GM23338 (cell line): Measurements from ENCODE around the gene NGEF. TPM values are rescaled to one million over a fixed set of nuclear protein-coding genes. Genes with fewer than 3 reads are reported as not detected.

Experiments used
- ATAC-seq: fragments of 200-7000 bp; cut with Tn5 transposase; 3 replicates; pipeline ENCODE4 v1.9.1; 2020
- DNase-seq: peaks from one replicate; pipeline ENCODE4 v3.0.0-alpha.2; 2015; ENCODE audit warnings: low spot score
- H2AFZ ChIP-seq: fragments of 200-600 bp; sonication (generic); 2 replicates; pipeline ENCODE4 v1.8.0; 2016; ENCODE audit warnings: antibody characterized with exemption, mild to moderate bottlenecking, moderate library complexity
- H3F3A ChIP-seq: fragments of 200-600 bp; sonication (generic); replicated peaks from 2 replicates; pipeline ENCODE4 v1.8.0; 2017; ENCODE audit warnings: antibody characterized with exemption, mixed run types, low read depth
- H3K27ac ChIP-seq: fragments of 200-600 bp; sonication (generic); 2 replicates; pipeline ENCODE4 v1.6.1; 2016; ENCODE audit warnings: low read depth
- H3K27me3 ChIP-seq: fragments of 200-600 bp; sonication (generic); 2 replicates; pipeline ENCODE4 v1.8.0; 2016; ENCODE audit warnings: mild to moderate bottlenecking, mixed run types, moderate library complexity; ENCODE audit not compliant: insufficient read depth
- H3K36me3 ChIP-seq: fragments of 200-600 bp; sonication (generic); 2 replicates; pipeline ENCODE4 v1.8.0; 2016; ENCODE audit warnings: mild to moderate bottlenecking; ENCODE audit not compliant: insufficient read depth
- H3K4me1 ChIP-seq: fragments of 200-600 bp; sonication (generic); 2 replicates; pipeline ENCODE4 v1.8.0; 2016; ENCODE audit warnings: mild to moderate bottlenecking, moderate library complexity; ENCODE audit not compliant: insufficient read depth
- H3K4me2 ChIP-seq: fragments of 200-600 bp; sonication (generic); 2 replicates; pipeline ENCODE4 v1.7.1; 2017; ENCODE audit warnings: mixed run types
- H3K4me3 ChIP-seq: fragments of 200-600 bp; sonication (generic); 2 replicates; pipeline ENCODE4 v1.6.1; 2016; ENCODE audit warnings: mixed run types
- H3K79me2 ChIP-seq: fragments of 200-600 bp; sonication (generic); replicated peaks from 2 replicates; pipeline ENCODE4 v1.8.0; 2017; ENCODE audit warnings: mild to moderate bottlenecking; ENCODE audit not compliant: insufficient read depth
- H3K9me2 ChIP-seq: fragments of 200-600 bp; sonication (generic); 2 replicates; pipeline ENCODE4 v1.8.0; 2017; ENCODE audit not compliant: insufficient read depth
- H4K20me1 ChIP-seq: fragments of 200-600 bp; sonication (generic); replicated peaks from 2 replicates; pipeline ENCODE4 v1.8.0; 2017; ENCODE audit warnings: mild to moderate bottlenecking; ENCODE audit not compliant: insufficient read depth
- H3K27ac Mint-ChIP-seq: 2 replicates; pipeline ENCODE4 v1.8.0; 2020; ENCODE audit warnings: inconsistent platforms, mild to moderate bottlenecking, moderate library complexity, mixed read lengths
- H3K27me3 Mint-ChIP-seq: 3 replicates; pipeline ENCODE4 v1.8.0; 2022; ENCODE audit warnings: low read depth, mild to moderate bottlenecking, moderate library complexity, mixed read lengths, inconsistent platforms; ENCODE audit not compliant: insufficient read depth, poor library complexity
- H3K36me3 Mint-ChIP-seq: 3 replicates; pipeline ENCODE4 v1.8.0; 2021; ENCODE audit warnings: low read depth, mild to moderate bottlenecking, inconsistent platforms, moderate library complexity, mixed read lengths
- H3K4me1 Mint-ChIP-seq: 3 replicates; pipeline ENCODE4 v1.8.0; 2020; ENCODE audit warnings: mild to moderate bottlenecking, inconsistent platforms, mixed read lengths
- H3K4me3 Mint-ChIP-seq: 3 replicates; pipeline ENCODE4 v1.8.0; 2021; ENCODE audit warnings: moderate library complexity, mild to moderate bottlenecking, inconsistent platforms, mixed read lengths
- H3K9me3 Mint-ChIP-seq: 3 replicates; pipeline ENCODE4 v1.8.0; 2020; ENCODE audit warnings: moderate library complexity, mild to moderate bottlenecking, inconsistent platforms, mixed read lengths
- ETS1 ChIP-seq: IDR thresholded peaks from 2 replicates; pipeline ENCODE4 v1.6.1; 2016; ENCODE audit warnings: antibody characterized with exemption
- EZH2 ChIP-seq: fragments of 200-600 bp; sonication (generic); IDR thresholded peaks from one replicate; pipeline ENCODE4 v1.8.0; 2017; ENCODE audit warnings: antibody characterized with exemption, mild to moderate bottlenecking, low read depth; ENCODE audit not compliant: unreplicated experiment
- JUNB ChIP-seq: IDR thresholded peaks from one replicate; pipeline ENCODE4 v1.6.1; 2016; ENCODE audit warnings: antibody characterized with exemption; ENCODE audit not compliant: unreplicated experiment
- NANOG ChIP-seq: IDR thresholded peaks from 2 replicates; pipeline ENCODE4 v1.6.1; 2016; ENCODE audit warnings: antibody characterized with exemption, borderline replicate concordance
- POLR2AphosphoS5 ChIP-seq: IDR thresholded peaks from 2 replicates; pipeline ENCODE4 v1.6.1; 2016; ENCODE audit warnings: antibody characterized with exemption, low read depth
- STAT1 ChIP-seq: IDR thresholded peaks from one replicate; pipeline ENCODE4 v1.6.1; 2016; ENCODE audit warnings: antibody characterized with exemption; ENCODE audit not compliant: unreplicated experiment
- polyA plus RNA-seq: library from polyadenylated mRNA; unstranded; fragments of >200 nt; fragmentation: Nextera tagmentation; extraction: Ambion mirVana; gene quantifications from 2 replicates; pipeline ENCODE4 v1.2.1, GENCODE V29; 2016
- total RNA-seq: library from RNA; depleted of rRNA; stranded (reverse); fragments of >200 nt; shearing (Covaris generic); gene quantifications from 2 replicates; pipeline ENCODE4 v1.2.3, GENCODE V29; 2014
- TF ChIP-seq, protein P1 (sequence below): fragments of 250-450 bp; sonication (Bioruptor Pico); IDR thresholded peaks from 2 replicates; pipeline ENCODE4 v1.5.0; 2020; ENCODE audit warnings: mild to moderate bottlenecking, moderate library complexity
- TF ChIP-seq, protein P2 (sequence below), 2 experiments: fragments of 200-600 bp in 1 of 2; sonication (generic) in 1 of 2; conservative IDR thresholded peaks; 2 replicates each; pipeline versions ENCODE4 v1.5.1 to v1.6.1; 2016 to 2017; ENCODE audit warnings: antibody characterized with exemption in 2 of 2, low read depth in 2 of 2, mild to moderate bottlenecking in 2 of 2, moderate library complexity in 1 of 2

Gene NGEF
- total and polyA plus RNA-seq, 2 experiments from 2014 or later: 1.8 to 5.4 TPM

- ATAC-seq (no peak), DNase-seq (no peak)
- Mint-ChIP-seq H3K27ac (no peak overlapping the region), H3K36me3 (no peaks in the 10 kb centered on the region), H3K4me1 (peaks cover 16% of the 10 kb centered on the region), H3K27me3 (peaks cover 7% of the 10 kb centered on the region), H3K9me3 (no peaks in the 10 kb centered on the region), H3K4me3 (no peak overlapping the region)
- Histone ChIP-seq H3K4me3 (no peak overlapping the region), H3K36me3 (no peaks in the 10 kb centered on the region), H3K27ac (no peak overlapping the region), H3K9me2 (no peaks in the 10 kb centered on the region), H3K4me1 (0 out of 2 replicates have a peak, but pooled peaks cover 3% of the 10 kb centered on the region), H3K27me3 (no peaks in the 10 kb centered on the region), H3K4me2 (no peak overlapping the region), H3F3A (no peaks in the 10 kb centered on the region; the same call in 1 of the 2 replicates), H3K79me2 (no peaks in the 10 kb centered on the region), H4K20me1 (no peaks in the 10 kb centered on the region), H2AFZ (no peak overlapping the region)
- TF ChIP-seq NANOG (no peak), EZH2 (no peak)
These were observed 129.0 kb downstream of the NGEF start for GRCh38 chr2:232884001-232884421.

GRCh38 chr2:232883116-232883721, 129.8 kb downstream of the NGEF start:
- no peak for TF ChIP-seq EZH2
- no peak for TF ChIP-seq NANOG
- TF ChIP-seq JUNB: no peak
- TF ChIP-seq ETS1: no peak
- no peak for TF ChIP-seq POLR2AphosphoS5
- no peak for TF ChIP-seq STAT1
- TF ChIP-seq, protein P1, sequence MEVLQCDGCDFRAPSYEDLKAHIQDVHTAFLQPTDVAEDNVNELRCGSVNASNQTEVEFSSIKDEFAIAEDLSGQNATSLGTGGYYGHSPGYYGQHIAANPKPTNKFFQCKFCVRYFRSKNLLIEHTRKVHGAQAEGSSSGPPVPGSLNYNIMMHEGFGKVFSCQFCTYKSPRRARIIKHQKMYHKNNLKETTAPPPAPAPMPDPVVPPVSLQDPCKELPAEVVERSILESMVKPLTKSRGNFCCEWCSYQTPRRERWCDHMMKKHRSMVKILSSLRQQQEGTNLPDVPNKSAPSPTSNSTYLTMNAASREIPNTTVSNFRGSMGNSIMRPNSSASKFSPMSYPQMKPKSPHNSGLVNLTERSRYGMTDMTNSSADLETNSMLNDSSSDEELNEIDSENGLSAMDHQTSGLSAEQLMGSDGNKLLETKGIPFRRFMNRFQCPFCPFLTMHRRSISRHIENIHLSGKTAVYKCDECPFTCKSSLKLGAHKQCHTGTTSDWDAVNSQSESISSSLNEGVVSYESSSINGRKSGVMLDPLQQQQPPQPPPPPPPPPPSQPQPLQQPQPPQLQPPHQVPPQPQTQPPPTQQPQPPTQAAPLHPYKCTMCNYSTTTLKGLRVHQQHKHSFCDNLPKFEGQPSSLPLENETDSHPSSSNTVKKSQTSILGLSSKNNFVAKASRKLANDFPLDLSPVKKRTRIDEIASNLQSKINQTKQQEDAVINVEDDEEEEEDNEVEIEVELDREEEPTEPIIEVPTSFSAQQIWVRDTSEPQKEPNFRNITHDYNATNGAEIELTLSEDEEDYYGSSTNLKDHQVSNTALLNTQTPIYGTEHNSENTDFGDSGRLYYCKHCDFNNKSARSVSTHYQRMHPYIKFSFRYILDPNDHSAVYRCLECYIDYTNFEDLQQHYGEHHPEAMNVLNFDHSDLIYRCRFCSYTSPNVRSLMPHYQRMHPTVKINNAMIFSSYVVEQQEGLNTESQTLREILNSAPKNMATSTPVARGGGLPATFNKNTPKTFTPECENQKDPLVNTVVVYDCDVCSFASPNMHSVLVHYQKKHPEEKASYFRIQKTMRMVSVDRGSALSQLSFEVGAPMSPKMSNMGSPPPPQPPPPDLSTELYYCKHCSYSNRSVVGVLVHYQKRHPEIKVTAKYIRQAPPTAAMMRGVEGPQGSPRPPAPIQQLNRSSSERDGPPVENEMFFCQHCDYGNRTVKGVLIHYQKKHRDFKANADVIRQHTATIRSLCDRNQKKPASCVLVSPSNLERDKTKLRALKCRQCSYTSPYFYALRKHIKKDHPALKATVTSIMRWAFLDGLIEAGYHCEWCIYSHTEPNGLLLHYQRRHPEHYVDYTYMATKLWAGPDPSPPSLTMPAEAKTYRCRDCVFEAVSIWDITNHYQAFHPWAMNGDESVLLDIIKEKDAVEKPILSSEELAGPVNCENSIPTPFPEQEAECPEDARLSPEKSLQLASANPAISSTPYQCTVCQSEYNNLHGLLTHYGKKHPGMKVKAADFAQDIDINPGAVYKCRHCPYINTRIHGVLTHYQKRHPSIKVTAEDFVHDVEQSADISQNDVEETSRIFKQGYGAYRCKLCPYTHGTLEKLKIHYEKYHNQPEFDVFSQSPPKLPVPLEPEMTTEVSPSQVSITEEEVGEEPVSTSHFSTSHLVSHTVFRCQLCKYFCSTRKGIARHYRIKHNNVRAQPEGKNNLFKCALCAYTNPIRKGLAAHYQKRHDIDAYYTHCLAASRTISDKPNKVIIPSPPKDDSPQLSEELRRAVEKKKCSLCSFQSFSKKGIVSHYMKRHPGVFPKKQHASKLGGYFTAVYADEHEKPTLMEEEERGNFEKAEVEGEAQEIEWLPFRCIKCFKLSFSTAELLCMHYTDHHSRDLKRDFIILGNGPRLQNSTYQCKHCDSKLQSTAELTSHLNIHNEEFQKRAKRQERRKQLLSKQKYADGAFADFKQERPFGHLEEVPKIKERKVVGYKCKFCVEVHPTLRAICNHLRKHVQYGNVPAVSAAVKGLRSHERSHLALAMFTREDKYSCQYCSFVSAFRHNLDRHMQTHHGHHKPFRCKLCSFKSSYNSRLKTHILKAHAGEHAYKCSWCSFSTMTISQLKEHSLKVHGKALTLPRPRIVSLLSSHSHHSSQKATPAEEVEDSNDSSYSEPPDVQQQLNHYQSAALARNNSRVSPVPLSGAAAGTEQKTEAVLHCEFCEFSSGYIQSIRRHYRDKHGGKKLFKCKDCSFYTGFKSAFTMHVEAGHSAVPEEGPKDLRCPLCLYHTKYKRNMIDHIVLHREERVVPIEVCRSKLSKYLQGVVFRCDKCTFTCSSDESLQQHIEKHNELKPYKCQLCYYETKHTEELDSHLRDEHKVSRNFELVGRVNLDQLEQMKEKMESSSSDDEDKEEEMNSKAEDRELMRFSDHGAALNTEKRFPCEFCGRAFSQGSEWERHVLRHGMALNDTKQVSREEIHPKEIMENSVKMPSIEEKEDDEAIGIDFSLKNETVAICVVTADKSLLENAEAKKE (CRISPR knock-in tag): no peak
- TF ChIP-seq, protein P2, sequence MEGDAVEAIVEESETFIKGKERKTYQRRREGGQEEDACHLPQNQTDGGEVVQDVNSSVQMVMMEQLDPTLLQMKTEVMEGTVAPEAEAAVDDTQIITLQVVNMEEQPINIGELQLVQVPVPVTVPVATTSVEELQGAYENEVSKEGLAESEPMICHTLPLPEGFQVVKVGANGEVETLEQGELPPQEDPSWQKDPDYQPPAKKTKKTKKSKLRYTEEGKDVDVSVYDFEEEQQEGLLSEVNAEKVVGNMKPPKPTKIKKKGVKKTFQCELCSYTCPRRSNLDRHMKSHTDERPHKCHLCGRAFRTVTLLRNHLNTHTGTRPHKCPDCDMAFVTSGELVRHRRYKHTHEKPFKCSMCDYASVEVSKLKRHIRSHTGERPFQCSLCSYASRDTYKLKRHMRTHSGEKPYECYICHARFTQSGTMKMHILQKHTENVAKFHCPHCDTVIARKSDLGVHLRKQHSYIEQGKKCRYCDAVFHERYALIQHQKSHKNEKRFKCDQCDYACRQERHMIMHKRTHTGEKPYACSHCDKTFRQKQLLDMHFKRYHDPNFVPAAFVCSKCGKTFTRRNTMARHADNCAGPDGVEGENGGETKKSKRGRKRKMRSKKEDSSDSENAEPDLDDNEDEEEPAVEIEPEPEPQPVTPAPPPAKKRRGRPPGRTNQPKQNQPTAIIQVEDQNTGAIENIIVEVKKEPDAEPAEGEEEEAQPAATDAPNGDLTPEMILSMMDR (conservative IDR thresholded peaks at IDR 0.05; ENCODE audit: low read depth in 2 of 2): no peak
- H3K79me2 ChIP-seq: no peaks in the 10 kb centered on the region
- Mint-ChIP-seq H3K27ac (no peak overlapping the region), H3K4me1 (peaks cover 13% of the 10 kb centered on the region; the same call in 2 of the 3 replicates), H3K9me3 (no peaks in the 10 kb centered on the region), H3K36me3 (no peaks in the 10 kb centered on the region), H3K4me3 (no peak overlapping the region), H3K27me3 (peaks cover 4% of the 10 kb centered on the region)
- H3K4me2 ChIP-seq: no peak overlapping the region
- H3K4me3 ChIP-seq: no peak overlapping the region
- ATAC-seq: no peak
- DNase-seq: no peak
- H3K36me3 ChIP-seq: no peaks in the 10 kb centered on the region
- no peak overlapping the region for H2AFZ ChIP-seq
- H3K9me2 ChIP-seq: no peaks in the 10 kb centered on the region
- H3K27me3 ChIP-seq: peaks cover 4% of the 10 kb centered on the region; the same call in 1 of the 2 replicates
- no peak overlapping the region for H3K27ac ChIP-seq
- H4K20me1 ChIP-seq: no peaks in the 10 kb centered on the region
- H3K4me1 ChIP-seq: 0 out of 2 replicates have a peak, but pooled peaks cover 3% of the 10 kb centered on the region
- H3F3A ChIP-seq: no peaks in the 10 kb centered on the region; the same call in 1 of the 2 replicates
